ENCODE results near the gene PLA2G4B.

DNA sequence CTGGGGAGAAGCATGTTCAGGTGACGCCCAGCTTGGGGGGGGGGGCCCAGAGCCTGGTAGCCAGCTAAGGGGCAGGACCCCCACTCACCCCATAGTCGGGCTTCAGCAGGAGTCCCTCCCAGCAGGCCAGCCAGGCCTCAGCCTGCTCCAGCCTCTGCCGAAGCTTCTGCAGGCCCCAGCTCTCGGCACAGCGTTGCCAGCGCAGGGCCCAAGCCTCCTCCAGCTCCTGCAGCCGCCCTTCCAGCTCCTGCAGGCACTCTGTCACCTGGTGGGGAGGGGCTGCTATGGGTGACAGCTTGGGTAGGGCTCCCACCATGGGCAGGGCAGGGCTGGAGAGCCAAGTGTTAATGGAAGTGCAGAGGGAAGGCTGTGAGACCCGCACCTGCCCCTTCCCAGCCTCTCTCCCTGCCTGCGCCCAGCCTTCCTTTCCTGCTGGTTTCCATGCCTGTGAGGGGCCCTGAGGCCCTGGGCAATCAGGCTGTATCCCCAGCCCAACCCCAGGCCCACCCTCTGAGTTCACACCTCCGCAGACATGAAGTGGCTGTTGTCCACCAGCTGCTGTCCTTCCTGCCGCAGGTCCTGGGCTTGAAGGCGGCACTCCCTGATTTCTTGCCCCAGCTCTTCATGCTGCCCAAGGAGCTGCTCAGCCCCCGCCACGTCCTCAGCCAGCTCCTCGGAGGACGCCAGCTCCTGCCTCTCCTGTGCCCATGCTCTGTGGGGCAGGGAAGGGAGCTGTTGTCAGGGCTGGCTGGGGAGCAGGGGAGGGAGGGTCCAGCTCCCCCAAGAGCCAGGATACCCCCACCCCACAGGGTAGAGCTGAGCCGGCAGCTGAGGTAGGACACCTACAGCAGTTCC lies 14.3 kb downstream of the PLA2G4B start:
- TF ChIP-seq, protein P1, sequence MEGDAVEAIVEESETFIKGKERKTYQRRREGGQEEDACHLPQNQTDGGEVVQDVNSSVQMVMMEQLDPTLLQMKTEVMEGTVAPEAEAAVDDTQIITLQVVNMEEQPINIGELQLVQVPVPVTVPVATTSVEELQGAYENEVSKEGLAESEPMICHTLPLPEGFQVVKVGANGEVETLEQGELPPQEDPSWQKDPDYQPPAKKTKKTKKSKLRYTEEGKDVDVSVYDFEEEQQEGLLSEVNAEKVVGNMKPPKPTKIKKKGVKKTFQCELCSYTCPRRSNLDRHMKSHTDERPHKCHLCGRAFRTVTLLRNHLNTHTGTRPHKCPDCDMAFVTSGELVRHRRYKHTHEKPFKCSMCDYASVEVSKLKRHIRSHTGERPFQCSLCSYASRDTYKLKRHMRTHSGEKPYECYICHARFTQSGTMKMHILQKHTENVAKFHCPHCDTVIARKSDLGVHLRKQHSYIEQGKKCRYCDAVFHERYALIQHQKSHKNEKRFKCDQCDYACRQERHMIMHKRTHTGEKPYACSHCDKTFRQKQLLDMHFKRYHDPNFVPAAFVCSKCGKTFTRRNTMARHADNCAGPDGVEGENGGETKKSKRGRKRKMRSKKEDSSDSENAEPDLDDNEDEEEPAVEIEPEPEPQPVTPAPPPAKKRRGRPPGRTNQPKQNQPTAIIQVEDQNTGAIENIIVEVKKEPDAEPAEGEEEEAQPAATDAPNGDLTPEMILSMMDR (IDR thresholded peaks at IDR 0.05): no peak
- no peak for TF ChIP-seq POLR2A (IDR thresholded peaks at IDR 0.05)

Measured in testis (tissue), 2 donors.